ENCODE measurements around the gene GSE1.
A peak's percentile ranks its signal among the peaks of the same experiment; 100 is the strongest.

The GSE1 gene

GRCh38 chr16:85611194-85611443 lies 2.0 kb upstream of the GSE1 start:
- Histone ChIP-seq H3K9ac (peak overlapping the region; percentile 71 to 86 (median 81)), H3K36me3 (no peaks in the 10 kb centered on the region), H3K9me3 (replicated peaks in 1 of 11) (no peaks in the 10 kb centered on the region), H4K20me1 (peaks cover 38 to 74% (median 58%) of the 10 kb centered on the region in 11 experiments), H3K27me3 (peaks cover 0 to 37% (median 0%) of the 10 kb centered on the region in 11 experiments; a peak in 6 of 22 replicates), H3K4me1 (peaks cover 47 to 85% (median 78%) of the 10 kb centered on the region in 10 experiments), H3K4me2 (peak overlapping the region; percentile 93 to 99 (median 98)), H3K27ac (peak overlapping the region in 10 of 11 experiments; percentile 58 to 87 (median 80); a peak in 18 of 22 replicates), H3K4me3 (peak overlapping the region; percentile 62 to 82 (median 70))
- no peak for TF ChIP-seq Cebpa-rat (IDR thresholded peaks at IDR 0.05)

- Histone ChIP-seq H3K27me3 (peaks cover 0 to 32% (median 0%) of the 10 kb centered on the region in 11 experiments; a peak in 6 of 22 replicates), H3K9ac (peak overlapping the region; percentile 71 to 86 (median 81)), H3K9me3 (replicated peaks in 1 of 11) (no peaks in the 10 kb centered on the region), H4K20me1 (peaks cover 38 to 74% (median 58%) of the 10 kb centered on the region in 11 experiments), H3K27ac (peak overlapping the region in 10 of 11 experiments; percentile 59 to 87 (median 80); a peak in 21 of 22 replicates), H3K4me2 (peak overlapping the region; percentile 93 to 99 (median 98)), H3K36me3 (no peaks in the 10 kb centered on the region), H3K4me1 (peaks cover 47 to 85% (median 78%) of the 10 kb centered on the region in 10 experiments), H3K4me3 (peak overlapping the region; percentile 62 to 82 (median 70))
- no peak for TF ChIP-seq Cebpa-rat (IDR thresholded peaks at IDR 0.05)
Measured at GRCh38 chr16:85611444-85612190, 1.5 kb upstream of the GSE1 start.

- Histone ChIP-seq H3K9ac (peak overlapping the region; percentile 66 to 86 (median 81)), H3K27ac (peak overlapping the region in 10 of 11 experiments; percentile 59 to 87 (median 80); a peak in 21 of 22 replicates), H3K9me3 (replicated peaks in 1 of 11) (no peaks in the 10 kb centered on the region), H3K4me2 (peak overlapping the region; percentile 93 to 99 (median 98)), H3K36me3 (no peaks in the 10 kb centered on the region), H3K27me3 (peaks cover 0 to 27% (median 0%) of the 10 kb centered on the region in 11 experiments; a peak in 6 of 22 replicates), H3K4me1 (peaks cover 49 to 85% (median 79%) of the 10 kb centered on the region in 10 experiments), H4K20me1 (peaks cover 44 to 77% (median 60%) of the 10 kb centered on the region in 11 experiments), H3K4me3 (peak overlapping the region; percentile 62 to 82 (median 70))
- TF ChIP-seq Cebpa-rat (IDR thresholded peaks at IDR 0.05) = no peak
Measured at GRCh38 chr16:85612191-85612800, 826 bp upstream of the GSE1 start.

GRCh38 chr16:85613604-85614337 lies 649 bp downstream of the GSE1 start:
- H3K9ac ChIP-seq = peak overlapping the region; percentile 66 to 86 (median 79); a peak in 21 of 22 replicates
- H3K27ac ChIP-seq = peak overlapping the region in 10 of 11 experiments; percentile 49 to 87 (median 77); a peak in 18 of 22 replicates
- peak overlapping the region; percentile 62 to 82 (median 70) for H3K4me3 ChIP-seq
- no peak for TF ChIP-seq Cebpa-rat (IDR thresholded peaks at IDR 0.05)
- peaks cover 0 to 12% (median 0%) of the 10 kb centered on the region in 11 experiments; a peak in 4 of 22 replicates for H3K27me3 ChIP-seq
- H3K4me2 ChIP-seq = peak overlapping the region; percentile 93 to 99 (median 98)
- H3K4me1 ChIP-seq = peaks cover 54 to 85% (median 79%) of the 10 kb centered on the region in 10 experiments
- H3K9me3 ChIP-seq (replicated peaks in 1 of 11) = no peaks in the 10 kb centered on the region
- H4K20me1 ChIP-seq = peaks cover 44 to 77% (median 60%) of the 10 kb centered on the region in 11 experiments
- H3K36me3 ChIP-seq = peaks cover 0 to 6% (median 0%) of the 10 kb centered on the region in 11 experiments; a peak in 2 of 22 replicates

- Histone ChIP-seq H3K36me3 (peaks cover 0 to 6% (median 0%) of the 10 kb centered on the region in 11 experiments; a peak in 5 of 22 replicates), H3K4me2 (peak overlapping the region; percentile 87 to 99 (median 98)), H3K27ac (peak overlapping the region in 9 of 11 experiments; percentile 59 to 80 (median 73); a peak in 16 of 22 replicates), H3K9ac (peak overlapping the region; percentile 53 to 86 (median 76); a peak in 21 of 22 replicates), H3K4me1 (peaks cover 61 to 85% (median 79%) of the 10 kb centered on the region in 10 experiments), H3K27me3 (peaks cover 0 to 5% (median 0%) of the 10 kb centered on the region in 11 experiments; a peak in 2 of 22 replicates), H3K9me3 (replicated peaks in 1 of 11) (no peaks in the 10 kb centered on the region), H4K20me1 (peaks cover 44 to 77% (median 60%) of the 10 kb centered on the region in 11 experiments), H3K4me3 (peak overlapping the region; percentile 62 to 82 (median 70))
- no peak for TF ChIP-seq Cebpa-rat (IDR thresholded peaks at IDR 0.05)
Measured at GRCh38 chr16:85614338-85615013, 1.4 kb downstream of the GSE1 start.

GRCh38 chr16:85615014-85615851 lies 2.1 kb downstream of the GSE1 start:
- H3K27me3 ChIP-seq = no peaks in the 10 kb centered on the region
- H3K4me3 ChIP-seq = peak overlapping the region; percentile 62 to 82 (median 70)
- peak overlapping the region; percentile 87 to 99 (median 98) for H3K4me2 ChIP-seq
- peak overlapping the region; percentile 53 to 86 (median 76); a peak in 21 of 22 replicates for H3K9ac ChIP-seq
- H3K36me3 ChIP-seq = peaks cover 0 to 13% (median 5%) of the 10 kb centered on the region in 11 experiments; a peak in 12 of 22 replicates
- peaks cover 59 to 83% (median 73%) of the 10 kb centered on the region in 10 experiments for H3K4me1 ChIP-seq
- peak overlapping the region; percentile 52 to 80 (median 73); a peak in 21 of 22 replicates for H3K27ac ChIP-seq
- peaks cover 44 to 77% (median 60%) of the 10 kb centered on the region in 11 experiments for H4K20me1 ChIP-seq
- no peaks in the 10 kb centered on the region for H3K9me3 ChIP-seq (replicated peaks in 1 of 11)
- TF ChIP-seq Cebpa-rat (IDR thresholded peaks at IDR 0.05) = no peak

- H4K20me1 ChIP-seq = peaks cover 51 to 80% (median 67%) of the 10 kb centered on the region in 11 experiments
- peak overlapping the region; percentile 87 to 99 (median 98) for H3K4me2 ChIP-seq
- H3K36me3 ChIP-seq = peaks cover 0 to 21% (median 13%) of the 10 kb centered on the region in 11 experiments; a peak in 16 of 22 replicates
- no peaks in the 10 kb centered on the region for H3K9me3 ChIP-seq (replicated peaks in 1 of 11)
- H3K9ac ChIP-seq = peak overlapping the region; percentile 53 to 86 (median 76); a peak in 21 of 22 replicates
- H3K4me1 ChIP-seq = peaks cover 52 to 82% (median 73%) of the 10 kb centered on the region in 10 experiments
- peak overlapping the region; percentile 62 to 82 (median 70) for H3K4me3 ChIP-seq
- H3K27ac ChIP-seq = peak overlapping the region; percentile 55 to 80 (median 73); a peak in 21 of 22 replicates
- TF ChIP-seq Cebpa-rat (IDR thresholded peaks at IDR 0.05) = no peak
- no peaks in the 10 kb centered on the region for H3K27me3 ChIP-seq
Measured at GRCh38 chr16:85615852-85616606, 2.9 kb downstream of the GSE1 start.

Data from BLaER1 treated with 17β-estradiol and CSF1 and Interleukin-3, amounts not matched to agents 10 nM and 100 nM (cell line).